Small intestine (tissue), 4 donors: ENCODE measurements around the gene NFKBIZ. TPM values are rescaled to one million over a fixed set of nuclear protein-coding genes. Genes with fewer than 3 reads are reported as not detected.

ENCODE experiments used
- polyA plus RNA-seq, 4 donors: library from polyadenylated mRNA; stranded (reverse) in 3 of 4; unstranded in 1 of 4; fragments of 200-250 nt in 3 of 4; fragments of 120-200 nt in 1 of 4; gene quantifications; one replicate each; pipeline versions ENCODE4 v1.2.1 to v1.2.3, GENCODE V29; 2013
- donor health status: healthy with polysubstance abuse.
- donor health status: Bipolar disorder and iron deficiency.
- donor health status: healthy.

NFKBIZ gene
- polyA plus RNA-seq, 4 donors: 10.3 to 211 (median 25.4) TPM

Other genes starting within 250 kb of the NFKBIZ start
- gene ZBTB11, start 172.4 kb upstream of the NFKBIZ start, polyA plus RNA-seq: 10 to 100 TPM in 1 of 4 donors, 1 to 10 TPM in 3; 5.4 to 17.6 (median 6.3) TPM
- gene RPL24, start 162.8 kb upstream of the NFKBIZ start, polyA plus RNA-seq: 1,000 to 10,000 TPM; 1,590 to 2,570 (median 2,094) TPM
- gene CEP97, start 124.9 kb upstream of the NFKBIZ start, polyA plus RNA-seq: 1 to 10 TPM in 2 of 4 donors, under 1 TPM in 2; 0.27 to 4.2 (median 1.6) TPM
- gene NXPE3, start 70.3 kb upstream of the NFKBIZ start, polyA plus RNA-seq: 1 to 10 TPM in 2 of 4 donors, under 1 TPM in 2; 0.45 to 5.4 (median 1.5) TPM